ENCODE measurements around the gene ZNF362. TPM values are rescaled to one million over a fixed set of nuclear protein-coding genes. Genes with fewer than 3 reads are reported as not detected.

The ZNF362 gene
- total RNA-seq, 1 donor: 9.5 TPM

GRCh38 chr1:33331444-33332356 lies 75.4 kb downstream of the ZNF362 start:
- H3K4me3 ChIP-seq (ENCODE audit: low read depth, low read length): no peak overlapping the region
- no peak for TF ChIP-seq CTCF (IDR thresholded peaks at IDR 0.05; ENCODE audit: insufficient read depth, low read depth, low read length)
- peak; percentile 59 for DNase-seq (ENCODE audit: low read depth)

GRCh38 chr1:33332357-33332789 lies 76.1 kb downstream of the ZNF362 start:
- peak; percentile 39 for DNase-seq (ENCODE audit: low read depth)

GRCh38 chr1:33332881-33333280 lies 76.6 kb downstream of the ZNF362 start:
- no peak for TF ChIP-seq CTCF (IDR thresholded peaks at IDR 0.05; ENCODE audit: insufficient read depth, low read depth, low read length)
- no peak for DNase-seq (ENCODE audit: low read depth)
- H3K4me3 ChIP-seq (ENCODE audit: low read depth, low read length): no peak overlapping the region

More at GRCh38 chr1:33332357-33332789, 76.1 kb downstream of the ZNF362 start:
- no peak for TF ChIP-seq CTCF (IDR thresholded peaks at IDR 0.05; ENCODE audit: insufficient read depth, low read depth, low read length)
- no peak overlapping the region for H3K4me3 ChIP-seq (ENCODE audit: low read depth, low read length)

GRCh38 chr1:33334081-33334552 lies 77.8 kb downstream of the ZNF362 start:
- no peak overlapping the region for H3K4me3 ChIP-seq (ENCODE audit: low read depth, low read length)
- no peak for TF ChIP-seq CTCF (IDR thresholded peaks at IDR 0.05; ENCODE audit: insufficient read depth, low read depth, low read length)
- peak; percentile 73 for DNase-seq (ENCODE audit: low read depth)

- H3K4me3 ChIP-seq (ENCODE audit: low read depth, low read length): no peak overlapping the region
These were observed 78.7 kb downstream of the ZNF362 start for GRCh38 chr1:33335020-33335419.

GRCh38 chr1:33336580-33336979 lies 80.3 kb downstream of the ZNF362 start:
- no peak overlapping the region for H3K4me3 ChIP-seq (ENCODE audit: low read depth, low read length)
- TF ChIP-seq CTCF (IDR thresholded peaks at IDR 0.05; ENCODE audit: insufficient read depth, low read depth, low read length): no peak
- no peak for DNase-seq (ENCODE audit: low read depth)

More at GRCh38 chr1:33335020-33335419, 78.7 kb downstream of the ZNF362 start:
- TF ChIP-seq CTCF (IDR thresholded peaks at IDR 0.05; ENCODE audit: insufficient read depth, low read depth, low read length): no peak
- peak; percentile 39 for DNase-seq (ENCODE audit: low read depth)

All from fibroblast of villous mesenchyme (primary cell).